Gastrocnemius medialis (tissue), 4 donors: ENCODE measurements around the gene B2M.

Experiments
- POLR2A ChIP-seq, 2 donors: fragments of 450-650 bp; IDR thresholded peaks; one replicate each; pipeline ENCODE4 v1.6.1; 2017; ENCODE audit warnings: antibody characterized with exemption in 2 of 2, mild to moderate bottlenecking in 2 of 2, moderate library complexity in 2 of 2
- TF ChIP-seq, protein P1 (sequence below), 5 experiments: fragments of 450-650 bp in 3 of 5; fragments of 200-600 bp in 2 of 5; sonication (generic) in 2 of 5; IDR thresholded peaks in 4 of 5; conservative IDR thresholded peaks in 1 of 5; 1 replicate in 4 of 5; 2 replicates in 1 of 5; pipeline ENCODE4 v1.5.1; 2016 to 2019; ENCODE audit warnings: antibody characterized with exemption in 5 of 5, mild to moderate bottlenecking in 3 of 5, moderate library complexity in 3 of 5

DNA sequence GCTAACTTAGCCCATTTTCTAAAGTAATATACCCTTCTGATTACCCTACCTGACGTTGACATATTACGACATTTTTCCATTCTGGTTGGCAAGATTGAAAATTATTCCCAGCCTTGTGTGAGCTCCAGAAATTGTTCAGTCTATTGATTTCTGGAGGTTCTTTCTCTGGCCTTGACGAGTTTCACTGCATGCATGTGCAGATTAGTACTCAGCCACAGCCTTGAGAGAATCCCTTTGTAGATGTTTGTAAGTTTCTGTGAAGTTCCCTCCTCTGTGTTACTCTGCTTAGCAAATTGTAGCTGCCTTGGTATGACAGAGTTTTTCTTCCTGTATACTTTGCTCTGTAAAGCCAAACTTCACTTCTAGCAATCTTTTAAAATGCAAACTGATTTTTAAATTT is 52.5 kb downstream of the B2M start:
- TF ChIP-seq, protein P1, sequence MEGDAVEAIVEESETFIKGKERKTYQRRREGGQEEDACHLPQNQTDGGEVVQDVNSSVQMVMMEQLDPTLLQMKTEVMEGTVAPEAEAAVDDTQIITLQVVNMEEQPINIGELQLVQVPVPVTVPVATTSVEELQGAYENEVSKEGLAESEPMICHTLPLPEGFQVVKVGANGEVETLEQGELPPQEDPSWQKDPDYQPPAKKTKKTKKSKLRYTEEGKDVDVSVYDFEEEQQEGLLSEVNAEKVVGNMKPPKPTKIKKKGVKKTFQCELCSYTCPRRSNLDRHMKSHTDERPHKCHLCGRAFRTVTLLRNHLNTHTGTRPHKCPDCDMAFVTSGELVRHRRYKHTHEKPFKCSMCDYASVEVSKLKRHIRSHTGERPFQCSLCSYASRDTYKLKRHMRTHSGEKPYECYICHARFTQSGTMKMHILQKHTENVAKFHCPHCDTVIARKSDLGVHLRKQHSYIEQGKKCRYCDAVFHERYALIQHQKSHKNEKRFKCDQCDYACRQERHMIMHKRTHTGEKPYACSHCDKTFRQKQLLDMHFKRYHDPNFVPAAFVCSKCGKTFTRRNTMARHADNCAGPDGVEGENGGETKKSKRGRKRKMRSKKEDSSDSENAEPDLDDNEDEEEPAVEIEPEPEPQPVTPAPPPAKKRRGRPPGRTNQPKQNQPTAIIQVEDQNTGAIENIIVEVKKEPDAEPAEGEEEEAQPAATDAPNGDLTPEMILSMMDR (IDR thresholded peaks at IDR 0.05 in 4 of 5, conservative IDR thresholded peaks at IDR 0.05 in 1 of 5), result no peak
- TF ChIP-seq POLR2A (IDR thresholded peaks at IDR 0.05), result no peak
